ENCODE data around the gene MAP4K4. TPM values are rescaled to one million over a fixed set of nuclear protein-coding genes. Genes with fewer than 3 reads are reported as not detected.

MAP4K4 gene
- total and polyA plus RNA-seq, 2 donors from 2014 or later: 8.4 to 62.8 TPM

DNA sequence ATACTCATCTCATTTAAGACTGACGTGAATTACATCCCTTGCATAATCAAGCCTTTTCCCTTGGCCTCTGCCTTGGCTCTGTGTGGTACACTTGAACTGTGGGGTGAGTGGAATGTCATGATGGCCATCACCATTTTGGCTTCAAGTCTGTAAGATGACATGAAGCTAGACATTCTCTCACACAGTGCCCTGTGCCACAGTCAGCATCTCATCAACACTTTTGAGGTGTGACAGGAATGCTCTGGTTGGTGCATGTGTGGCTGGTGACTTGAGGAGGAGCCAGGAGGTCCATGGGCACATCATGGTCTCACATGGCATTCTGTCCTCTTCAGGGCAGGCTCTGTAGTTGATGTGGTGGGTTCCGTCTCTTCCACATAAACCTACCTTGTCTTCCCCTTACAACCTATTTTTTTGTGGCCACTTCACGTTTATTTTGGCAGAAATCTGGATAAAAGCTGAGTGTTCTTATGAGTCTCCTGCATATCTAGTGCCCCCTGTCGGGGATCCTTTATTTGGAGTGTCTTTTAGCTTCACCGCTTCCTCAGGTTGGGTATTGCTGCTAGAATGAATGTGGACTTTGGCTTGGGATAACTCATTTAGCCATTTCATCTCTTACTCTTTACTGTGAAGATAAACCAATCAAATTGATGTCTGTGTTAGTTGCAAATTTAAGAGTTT lies 28.1 kb downstream of the MAP4K4 start:
- H3K9ac ChIP-seq (ENCODE audit: low read length in 3 of 3): no peak overlapping the region
- FAIRE-seq (no peak), DNase-seq (no peak)
- intact Hi-C loops (cut with DNase I): no loop called here
- H3K36me3 ChIP-seq (ENCODE audit: control insufficient read depth in 2 of 3, insufficient read depth in 3 of 3, low read length in 3 of 3): no peaks in the 10 kb centered on the region
- TF ChIP-seq, protein P1, sequence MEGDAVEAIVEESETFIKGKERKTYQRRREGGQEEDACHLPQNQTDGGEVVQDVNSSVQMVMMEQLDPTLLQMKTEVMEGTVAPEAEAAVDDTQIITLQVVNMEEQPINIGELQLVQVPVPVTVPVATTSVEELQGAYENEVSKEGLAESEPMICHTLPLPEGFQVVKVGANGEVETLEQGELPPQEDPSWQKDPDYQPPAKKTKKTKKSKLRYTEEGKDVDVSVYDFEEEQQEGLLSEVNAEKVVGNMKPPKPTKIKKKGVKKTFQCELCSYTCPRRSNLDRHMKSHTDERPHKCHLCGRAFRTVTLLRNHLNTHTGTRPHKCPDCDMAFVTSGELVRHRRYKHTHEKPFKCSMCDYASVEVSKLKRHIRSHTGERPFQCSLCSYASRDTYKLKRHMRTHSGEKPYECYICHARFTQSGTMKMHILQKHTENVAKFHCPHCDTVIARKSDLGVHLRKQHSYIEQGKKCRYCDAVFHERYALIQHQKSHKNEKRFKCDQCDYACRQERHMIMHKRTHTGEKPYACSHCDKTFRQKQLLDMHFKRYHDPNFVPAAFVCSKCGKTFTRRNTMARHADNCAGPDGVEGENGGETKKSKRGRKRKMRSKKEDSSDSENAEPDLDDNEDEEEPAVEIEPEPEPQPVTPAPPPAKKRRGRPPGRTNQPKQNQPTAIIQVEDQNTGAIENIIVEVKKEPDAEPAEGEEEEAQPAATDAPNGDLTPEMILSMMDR (IDR thresholded peaks at IDR 0.05; ENCODE audit: borderline replicate concordance, extremely low read depth, insufficient read depth): peak; percentile 3
- peaks cover 0 to 2% (median 0%) of the 10 kb centered on the region in 3 donors for H3K4me1 ChIP-seq (ENCODE audit: control insufficient read depth in 2 of 3, insufficient read depth in 2 of 3, low read depth in 1 of 3, low read length in 3 of 3)
- no peaks in the 10 kb centered on the region for H3K9me3 ChIP-seq (ENCODE audit: control insufficient read depth in 2 of 3, insufficient read depth in 1 of 3, low read length in 3 of 3)
- no peak overlapping the region for H3K27ac ChIP-seq (ENCODE audit: low read depth in 2 of 2, low read length in 2 of 2)
- H3K27me3 ChIP-seq (ENCODE audit: control insufficient read depth, insufficient read depth, low read length): no peaks in the 10 kb centered on the region
- H3K4me3 ChIP-seq (ENCODE audit: low read length in 3 of 3): no peak overlapping the region

- Histone ChIP-seq H3K27ac (ENCODE audit: low read depth in 2 of 2, low read length in 2 of 2) (no peak overlapping the region), H3K4me3 (ENCODE audit: low read length in 3 of 3) (no peak overlapping the region), H3K9ac (ENCODE audit: low read length in 3 of 3) (no peak overlapping the region), H3K4me1 (ENCODE audit: control insufficient read depth in 2 of 3, insufficient read depth in 2 of 3, low read depth in 1 of 3, low read length in 3 of 3) (peaks cover 0 to 13% (median 0%) of the 10 kb centered on the region in 3 donors), H3K27me3 (ENCODE audit: control insufficient read depth, insufficient read depth, low read length) (no peaks in the 10 kb centered on the region), H3K9me3 (ENCODE audit: control insufficient read depth in 2 of 3, insufficient read depth in 1 of 3, low read length in 3 of 3) (no peaks in the 10 kb centered on the region), H3K36me3 (ENCODE audit: control insufficient read depth in 2 of 3, insufficient read depth in 3 of 3, low read length in 3 of 3) (no peaks in the 10 kb centered on the region)
- FAIRE-seq (no peak), DNase-seq (no peak)
- TF ChIP-seq, protein P1 (IDR thresholded peaks at IDR 0.05; ENCODE audit: borderline replicate concordance, extremely low read depth, insufficient read depth): no peak
- intact Hi-C loops (cut with DNase I): no loop called here
Observed at GRCh38 chr2:101728865-101729264, 31.4 kb downstream of the MAP4K4 start.

DNA sequence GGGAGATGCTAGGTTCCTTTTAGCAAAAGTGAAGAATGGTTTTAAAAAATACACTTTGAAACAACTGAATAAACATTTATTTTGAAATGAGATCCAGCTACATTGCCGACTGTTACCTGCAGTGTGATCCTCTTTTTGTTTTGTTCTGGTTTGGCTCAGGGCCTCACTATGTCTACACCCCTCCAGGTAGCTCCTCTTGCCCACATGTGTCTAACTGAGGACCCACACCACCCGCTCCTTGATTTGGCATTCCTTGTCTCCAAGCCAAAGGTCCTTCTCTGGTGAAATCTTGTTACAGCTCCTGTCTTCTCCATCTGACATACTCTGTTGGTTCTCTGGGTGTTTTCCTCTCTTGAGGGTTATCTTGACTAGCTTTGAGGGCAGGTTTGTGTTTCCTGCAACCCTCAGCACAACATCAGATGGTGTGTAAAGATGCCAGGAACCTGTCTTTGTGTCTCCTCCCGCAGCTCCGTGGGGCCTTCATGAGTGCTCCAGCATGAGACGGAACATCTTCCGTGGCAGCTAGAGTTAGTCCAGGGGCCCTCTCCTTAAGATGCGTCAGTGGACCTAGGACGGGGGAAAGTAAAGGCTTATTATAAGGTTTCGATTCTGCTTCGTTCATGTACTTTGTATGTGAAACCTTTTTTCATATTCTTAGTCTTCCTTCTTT lies 32.1 kb downstream of the MAP4K4 start:
- FAIRE-seq: no peak

More for the DNA sequence above, 32.1 kb downstream of the MAP4K4 start:
- H3K9ac ChIP-seq (ENCODE audit: low read length in 3 of 3): no peak overlapping the region
- no peaks in the 10 kb centered on the region for H3K36me3 ChIP-seq (ENCODE audit: control insufficient read depth in 2 of 3, insufficient read depth in 3 of 3, low read length in 3 of 3)
- H3K4me3 ChIP-seq (ENCODE audit: low read length in 3 of 3): no peak overlapping the region
- H3K4me1 ChIP-seq (ENCODE audit: control insufficient read depth in 2 of 3, insufficient read depth in 2 of 3, low read depth in 1 of 3, low read length in 3 of 3): peaks cover 0 to 11% (median 3%) of the 10 kb centered on the region in 3 donors
- no peaks in the 10 kb centered on the region for H3K9me3 ChIP-seq (ENCODE audit: control insufficient read depth in 2 of 3, insufficient read depth in 1 of 3, low read length in 3 of 3)
- intact Hi-C loops (cut with DNase I): no loop called here
- DNase-seq: no peak
- H3K27ac ChIP-seq (ENCODE audit: low read depth in 2 of 2, low read length in 2 of 2): no peak overlapping the region
- H3K27me3 ChIP-seq (ENCODE audit: control insufficient read depth, insufficient read depth, low read length): no peaks in the 10 kb centered on the region
- TF ChIP-seq, protein P1 (IDR thresholded peaks at IDR 0.05; ENCODE audit: borderline replicate concordance, extremely low read depth, insufficient read depth): no peak

Data from kidney (tissue), 14 donors.